Chondrocyte (in vitro differentiated cells): Measurements from ENCODE around the gene ARHGAP18. TPM values are rescaled to one million over a fixed set of nuclear protein-coding genes. Genes with fewer than 3 reads are reported as not detected.

ENCODE experiments used
- DNase-seq: peaks from one replicate; pipeline ENCODE4 v3.0.0; 2021; ENCODE audit warnings: mixed read lengths, low spot score
- H3K27ac Mint-ChIP-seq: one replicate; pipeline ENCODE4 v1.8.0; 2021; ENCODE audit warnings: mild to moderate bottlenecking, moderate library complexity, mixed read lengths; ENCODE audit not compliant: unreplicated experiment
- H3K27me3 Mint-ChIP-seq: 2 replicates; pipeline ENCODE4 v1.8.0; 2021; ENCODE audit warnings: low read depth, mixed read lengths
- H3K36me3 Mint-ChIP-seq: 2 replicates; pipeline ENCODE4 v1.8.0; 2021; ENCODE audit warnings: low read depth, mixed read lengths
- H3K4me1 Mint-ChIP-seq: 2 replicates; pipeline ENCODE4 v1.8.0; 2021; ENCODE audit warnings: low read depth, mild to moderate bottlenecking, mixed read lengths
- H3K4me3 Mint-ChIP-seq: one replicate; pipeline ENCODE4 v1.8.0; 2021; ENCODE audit warnings: mild to moderate bottlenecking, moderate library complexity, mixed read lengths; ENCODE audit not compliant: unreplicated experiment
- H3K9me3 Mint-ChIP-seq: 2 replicates; pipeline ENCODE4 v1.8.0; 2021; ENCODE audit warnings: low read depth, mixed read lengths
- total RNA-seq: library from RNA; stranded (reverse); gene quantifications from 3 replicates; pipeline ENCODE4 v1.2.1, GENCODE V29; 2021
- TF ChIP-seq, protein P1 (sequence below): fragments of 200-600 bp; sonication (generic); IDR thresholded peaks from 2 replicates; pipeline ENCODE4 v1.5.0; 2021; ENCODE audit warnings: antibody characterized with exemption, mild to moderate bottlenecking, moderate library complexity

ARHGAP18 gene
- total RNA-seq, 1 donor from 2014 or later, result 8.0 TPM

- H3K36me3 Mint-ChIP-seq, result no peaks in the 10 kb centered on the region
- no peaks in the 10 kb centered on the region for H3K27me3 Mint-ChIP-seq
- no peak overlapping the region for H3K4me3 Mint-ChIP-seq
- TF ChIP-seq, protein P1, sequence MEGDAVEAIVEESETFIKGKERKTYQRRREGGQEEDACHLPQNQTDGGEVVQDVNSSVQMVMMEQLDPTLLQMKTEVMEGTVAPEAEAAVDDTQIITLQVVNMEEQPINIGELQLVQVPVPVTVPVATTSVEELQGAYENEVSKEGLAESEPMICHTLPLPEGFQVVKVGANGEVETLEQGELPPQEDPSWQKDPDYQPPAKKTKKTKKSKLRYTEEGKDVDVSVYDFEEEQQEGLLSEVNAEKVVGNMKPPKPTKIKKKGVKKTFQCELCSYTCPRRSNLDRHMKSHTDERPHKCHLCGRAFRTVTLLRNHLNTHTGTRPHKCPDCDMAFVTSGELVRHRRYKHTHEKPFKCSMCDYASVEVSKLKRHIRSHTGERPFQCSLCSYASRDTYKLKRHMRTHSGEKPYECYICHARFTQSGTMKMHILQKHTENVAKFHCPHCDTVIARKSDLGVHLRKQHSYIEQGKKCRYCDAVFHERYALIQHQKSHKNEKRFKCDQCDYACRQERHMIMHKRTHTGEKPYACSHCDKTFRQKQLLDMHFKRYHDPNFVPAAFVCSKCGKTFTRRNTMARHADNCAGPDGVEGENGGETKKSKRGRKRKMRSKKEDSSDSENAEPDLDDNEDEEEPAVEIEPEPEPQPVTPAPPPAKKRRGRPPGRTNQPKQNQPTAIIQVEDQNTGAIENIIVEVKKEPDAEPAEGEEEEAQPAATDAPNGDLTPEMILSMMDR, result no peak
- H3K27ac Mint-ChIP-seq, result peak overlapping the region; percentile 22
- no peak for DNase-seq
- peaks cover 7% of the 10 kb centered on the region for H3K9me3 Mint-ChIP-seq
- peaks cover 60% of the 10 kb centered on the region for H3K4me1 Mint-ChIP-seq
Observed at GRCh38 chr6:129670634-129671033, 39.3 kb downstream of the ARHGAP18 start.

- Mint-ChIP-seq H3K4me1 (peaks cover 40% of the 10 kb centered on the region), H3K36me3 (no peaks in the 10 kb centered on the region), H3K9me3 (peaks cover 7% of the 10 kb centered on the region), H3K27ac (no peak overlapping the region), H3K4me3 (no peak overlapping the region), H3K27me3 (no peaks in the 10 kb centered on the region)
- TF ChIP-seq, protein P1, result no peak
- DNase-seq, result no peak
Observed at GRCh38 chr6:129667621-129668020, 42.4 kb downstream of the ARHGAP18 start.

- Mint-ChIP-seq H3K9me3 (peaks cover 2% of the 10 kb centered on the region), H3K4me1 (peaks cover 34% of the 10 kb centered on the region), H3K27ac (no peak overlapping the region)
Observed at GRCh38 chr6:129667034-129667433, 42.9 kb downstream of the ARHGAP18 start.

DNA sequence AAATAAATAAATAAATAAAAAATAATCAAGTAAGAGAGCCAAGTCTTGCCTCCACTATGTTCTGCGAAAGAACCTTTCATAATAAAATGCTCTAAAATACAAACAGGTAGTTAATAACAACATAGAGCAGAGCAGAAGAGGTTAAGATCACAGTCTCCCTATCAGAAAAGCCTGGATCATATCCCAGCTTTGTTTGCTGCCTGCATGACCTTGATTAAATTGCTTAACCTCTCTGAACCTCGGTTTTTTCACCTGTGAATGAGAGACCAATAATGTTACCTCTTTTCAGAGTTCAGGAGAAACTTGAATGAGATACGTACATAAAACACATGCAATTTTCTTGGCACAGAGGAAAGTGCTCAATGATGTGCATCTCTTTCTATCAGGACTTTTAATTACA lies 44.4 kb downstream of the ARHGAP18 start:
- peaks cover 37% of the 10 kb centered on the region for H3K4me1 Mint-ChIP-seq
- H3K9me3 Mint-ChIP-seq, result no peaks in the 10 kb centered on the region
- H3K36me3 Mint-ChIP-seq, result no peaks in the 10 kb centered on the region
- no peak overlapping the region for H3K27ac Mint-ChIP-seq
- TF ChIP-seq, protein P1, result no peak
- no peak overlapping the region for H3K4me3 Mint-ChIP-seq
- no peak for DNase-seq
- no peaks in the 10 kb centered on the region for H3K27me3 Mint-ChIP-seq

More at GRCh38 chr6:129667034-129667433, 42.9 kb downstream of the ARHGAP18 start:
- DNase-seq, result no peak
- no peak overlapping the region for H3K4me3 Mint-ChIP-seq
- H3K36me3 Mint-ChIP-seq, result no peaks in the 10 kb centered on the region
- TF ChIP-seq, protein P1, result peak; percentile 76
- H3K27me3 Mint-ChIP-seq, result no peaks in the 10 kb centered on the region

GRCh38 chr6:129663531-129663930 lies 46.4 kb downstream of the ARHGAP18 start:
- no peaks in the 10 kb centered on the region for H3K27me3 Mint-ChIP-seq
- H3K4me1 Mint-ChIP-seq, result peaks cover 34% of the 10 kb centered on the region
- no peak overlapping the region for H3K4me3 Mint-ChIP-seq
- TF ChIP-seq, protein P1, result no peak
- no peak for DNase-seq
- no peaks in the 10 kb centered on the region for H3K9me3 Mint-ChIP-seq
- H3K27ac Mint-ChIP-seq, result no peak overlapping the region
- no peaks in the 10 kb centered on the region for H3K36me3 Mint-ChIP-seq
